HUES64 (cell line): ENCODE measurements around the gene ZNG1A.
A peak's percentile ranks its signal among the peaks of the same experiment; 100 is the strongest.
"Not testable (repeated sequence)": the region's sequence is repeated elsewhere in the genome, so short reads cannot be mapped to it uniquely, and the experiment has no call there.

Experiments used
- H3K27ac ChIP-seq: 2 replicates; pipeline ENCODE4 v1.7.0; 2013; ENCODE audit warnings: low read depth, low read length, inconsistent platforms
- H3K27me3 ChIP-seq: 2 replicates; pipeline ENCODE4 v1.6.1; 2013; ENCODE audit warnings: mild to moderate bottlenecking, low read length; ENCODE audit not compliant: insufficient read depth
- H3K36me3 ChIP-seq: 2 replicates; pipeline ENCODE4 v1.6.1; 2013; ENCODE audit warnings: mild to moderate bottlenecking, low read length; ENCODE audit not compliant: insufficient read depth
- H3K4me1 ChIP-seq: 2 replicates; pipeline ENCODE4 v1.6.1; 2013; ENCODE audit warnings: mild to moderate bottlenecking, low read length, moderate library complexity; ENCODE audit not compliant: insufficient read depth
- H3K4me3 ChIP-seq: 2 replicates; pipeline ENCODE4 v1.5.1; 2013; ENCODE audit warnings: mild to moderate bottlenecking, low read length, moderate library complexity
- H3K9ac ChIP-seq: 2 replicates; pipeline ENCODE4 v1.6.1; 2013; ENCODE audit warnings: mild to moderate bottlenecking, low read depth, low read length
- H3K9me3 ChIP-seq: 2 replicates; pipeline ENCODE4 v1.6.1; 2013; ENCODE audit warnings: low read depth, low read length; ENCODE audit not compliant: insufficient read depth
- WGBS: fragments of 150-250, 120-280 bp; methylation state at CpG from one replicate; pipeline ENCODE4 v1.1.7; 2013; ENCODE audit warnings: missing lambda C conversion rate; 5-methylcytosine and 5-hydroxymethylcytosine counted together

Gene ZNG1A

GRCh38 chr9:215631-216155, 36.8 kb upstream of the ZNG1A start:
- no peaks in the 10 kb centered on the region for H3K9me3 ChIP-seq
- WGBS: 71% methylated on average over 6 of the region's 6 CpGs
- peak overlapping the region; percentile 69 for H3K4me3 ChIP-seq
- peaks cover 55% of the 10 kb centered on the region for H3K27me3 ChIP-seq
- no peak overlapping the region for H3K9ac ChIP-seq
- H3K27ac ChIP-seq: no peak overlapping the region
- no peaks in the 10 kb centered on the region for H3K36me3 ChIP-seq
- peaks cover 9% of the 10 kb centered on the region; the same call in 1 of the 2 replicates for H3K4me1 ChIP-seq

- Histone ChIP-seq H3K4me3 (peak within 1 kb of the TSS; percentile 69), H3K27ac (peak within 1 kb of the TSS; percentile 41; the same call in 1 of the 2 replicates), H3K9ac (peak within 1 kb of the TSS; percentile 69), H3K27me3 (peaks cover 55% of the 10 kb centered on the region), H3K4me1 (peaks cover 9% of the 10 kb centered on the region; the same call in 1 of the 2 replicates), H3K9me3 (no peaks in the 10 kb centered on the region), H3K36me3 (no peaks in the 10 kb centered on the region)
- WGBS: under 1% methylated on average over 103 of the region's 103 CpGs
Measured at GRCh38 chr9:214648-215493, 36.0 kb upstream of the ZNG1A start, which contains the start of gene DOCK8. Gene DOCK8, plus strand, starts transcription at chr9:214865. Its CDS starts 112 bp downstream, at chr9:214977.

GRCh38 chr9:214351-214647, 35.4 kb upstream of the ZNG1A start:
- Histone ChIP-seq H3K9me3 (no peaks in the 10 kb centered on the region), H3K36me3 (no peaks in the 10 kb centered on the region), H3K4me3 (peak overlapping the region; percentile 69), H3K27ac (no peak overlapping the region), H3K27me3 (peaks cover 55% of the 10 kb centered on the region), H3K9ac (peak overlapping the region; percentile 69; the same call in 1 of the 2 replicates), H3K4me1 (peaks cover 9% of the 10 kb centered on the region; the same call in 1 of the 2 replicates)
- WGBS: 8% methylated on average over 14 of the region's 14 CpGs

DNA sequence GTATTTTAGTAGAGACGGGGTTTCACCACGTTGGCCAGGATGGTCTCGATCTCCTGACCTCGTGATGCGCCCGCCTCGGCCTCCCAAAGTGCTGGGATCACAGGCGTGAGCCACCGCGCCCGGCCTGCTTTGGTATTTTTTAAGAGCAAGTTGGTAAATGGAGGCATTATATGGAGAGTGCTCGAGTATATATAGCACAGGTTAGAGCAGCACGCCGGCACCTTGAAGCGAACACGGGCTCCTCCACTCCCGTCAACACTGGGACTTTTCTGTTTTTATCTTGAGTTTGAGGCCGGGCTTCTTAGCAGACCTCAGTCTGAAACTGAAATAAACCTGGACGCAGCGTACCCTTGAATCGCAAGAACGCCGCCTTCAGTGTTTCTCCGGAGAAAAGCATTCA, 35.0 kb upstream of the ZNG1A start:
- H3K36me3 ChIP-seq, H3K9me3 ChIP-seq, H3K27ac ChIP-seq, H3K9ac ChIP-seq, H3K4me1 ChIP-seq: not testable (repeated sequence)
- Histone ChIP-seq H3K27me3 (peaks cover 55% of the 10 kb centered on the region), H3K4me3 (peak overlapping the region; percentile 69; the same call in 1 of the 2 replicates)
- 94% methylated on average over 24 of the region's 24 CpGs for WGBS

DNA sequence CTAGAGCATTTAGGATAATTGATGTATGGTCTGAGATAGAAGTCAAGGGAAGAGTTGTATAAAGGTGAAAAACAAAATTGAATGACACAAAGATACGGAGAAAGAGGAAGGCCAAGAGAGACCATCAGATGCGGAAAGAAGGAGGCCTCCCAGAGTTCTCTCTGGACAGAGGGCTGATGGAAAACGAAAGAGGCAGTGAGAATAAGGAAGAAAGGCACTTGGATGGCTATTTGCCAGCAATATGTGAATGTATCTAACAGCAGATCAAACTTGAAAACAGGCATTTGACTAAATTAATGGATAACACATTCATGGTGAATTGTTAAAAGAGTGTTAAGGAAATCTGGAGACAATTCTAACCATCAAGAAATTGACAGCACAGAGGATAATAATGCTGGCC, 33.4 kb upstream of the ZNG1A start:
- WGBS: 82% methylated on average over 3 of the region's 3 CpGs
- Histone ChIP-seq H3K9me3 (no peaks in the 10 kb centered on the region), H3K9ac (no peak overlapping the region), H3K4me1 (peaks cover 7% of the 10 kb centered on the region; the same call in 1 of the 2 replicates), H3K4me3 (no peak overlapping the region), H3K36me3 (no peaks in the 10 kb centered on the region), H3K27me3 (peaks cover 54% of the 10 kb centered on the region), H3K27ac (no peak overlapping the region)

GRCh38 chr9:211557-211956, 32.7 kb upstream of the ZNG1A start:
- Histone ChIP-seq H3K9me3 (no peaks in the 10 kb centered on the region), H3K27me3 (peaks cover 47% of the 10 kb centered on the region)
- WGBS: 73% methylated on average over 5 of the region's 5 CpGs

GRCh38 chr9:211036-211435, 32.2 kb upstream of the ZNG1A start:
- no peaks in the 10 kb centered on the region for H3K9me3 ChIP-seq
- H3K27ac ChIP-seq: no peak overlapping the region
- no peaks in the 10 kb centered on the region for H3K36me3 ChIP-seq
- 95% methylated on average over 6 of the region's 7 CpGs for WGBS
- H3K9ac ChIP-seq: no peak overlapping the region
- H3K27me3 ChIP-seq: peaks cover 42% of the 10 kb centered on the region
- no peak overlapping the region for H3K4me3 ChIP-seq
- peaks cover 3% of the 10 kb centered on the region; the same call in 1 of the 2 replicates for H3K4me1 ChIP-seq

More at GRCh38 chr9:211557-211956, 32.7 kb upstream of the ZNG1A start:
- Histone ChIP-seq H3K9ac (no peak overlapping the region), H3K4me1 (peaks cover 3% of the 10 kb centered on the region; the same call in 1 of the 2 replicates), H3K36me3 (no peaks in the 10 kb centered on the region), H3K27ac (no peak overlapping the region), H3K4me3 (no peak overlapping the region)

DNA sequence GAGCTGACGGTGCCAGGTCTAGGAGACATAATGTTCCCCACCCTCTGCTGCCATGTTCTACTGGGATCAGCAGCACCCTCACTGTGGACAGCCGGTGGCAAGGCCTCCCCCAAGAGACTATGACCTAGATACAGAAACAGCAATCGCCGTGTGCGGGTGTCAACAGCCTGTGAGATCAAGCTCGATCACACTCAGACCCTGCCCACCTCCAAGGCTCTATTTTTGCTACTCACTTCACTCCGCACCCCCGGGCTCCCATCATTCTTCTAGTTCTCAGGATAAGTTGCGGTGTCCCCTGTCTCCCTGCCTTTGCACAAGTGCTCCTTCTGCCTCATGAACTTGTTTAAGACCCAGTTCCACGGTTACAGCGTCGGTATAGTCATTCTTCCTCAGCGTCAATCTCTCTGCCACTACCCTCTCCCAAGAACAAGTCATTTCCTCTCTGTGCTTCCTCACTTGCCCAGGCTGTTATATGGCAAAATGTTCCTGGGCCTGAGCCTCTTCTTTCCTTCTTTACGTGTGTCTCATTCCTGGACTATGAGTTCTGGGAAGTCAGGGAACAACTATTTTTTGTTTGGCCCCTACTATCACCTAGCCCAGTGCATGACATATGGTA, 30.4 kb upstream of the ZNG1A start:
- Histone ChIP-seq H3K36me3 (no peaks in the 10 kb centered on the region), H3K9ac (no peak overlapping the region), H3K9me3 (no peaks in the 10 kb centered on the region), H3K4me3 (no peak overlapping the region), H3K27me3 (peaks cover 24% of the 10 kb centered on the region), H3K4me1 (no peaks in the 10 kb centered on the region), H3K27ac (no peak overlapping the region)
- 88% methylated on average over 14 of the region's 14 CpGs for WGBS

DNA sequence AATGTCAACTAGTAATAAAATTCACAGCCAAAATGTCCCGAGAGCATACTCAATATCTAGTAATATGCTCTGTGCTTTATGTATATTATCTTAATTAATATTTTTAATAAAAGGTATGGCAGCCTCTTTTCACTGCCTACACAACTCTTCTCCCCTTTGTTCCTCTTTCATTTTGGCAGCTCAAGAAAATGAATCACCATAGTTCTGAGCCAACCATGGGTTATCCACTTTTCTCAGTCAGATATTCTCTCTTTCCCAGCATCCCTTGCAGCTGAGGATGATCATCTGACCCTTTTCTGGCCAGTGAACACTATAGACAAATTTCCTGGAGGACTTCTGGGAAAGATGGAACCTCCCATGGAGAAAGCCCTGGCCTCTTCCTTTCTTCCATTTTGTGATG, 27.6 kb upstream of the ZNG1A start:
- Histone ChIP-seq H3K9me3 (no peaks in the 10 kb centered on the region), H3K36me3 (no peaks in the 10 kb centered on the region), H3K4me1 (no peaks in the 10 kb centered on the region), H3K9ac (no peak overlapping the region), H3K27me3 (no peaks in the 10 kb centered on the region; the same call in 1 of the 2 replicates), H3K27ac (no peak overlapping the region), H3K4me3 (no peak overlapping the region)
- no CpG with 5 or more reads among the region's 1 CpG for whole genome bisulfite sequencing

DNA sequence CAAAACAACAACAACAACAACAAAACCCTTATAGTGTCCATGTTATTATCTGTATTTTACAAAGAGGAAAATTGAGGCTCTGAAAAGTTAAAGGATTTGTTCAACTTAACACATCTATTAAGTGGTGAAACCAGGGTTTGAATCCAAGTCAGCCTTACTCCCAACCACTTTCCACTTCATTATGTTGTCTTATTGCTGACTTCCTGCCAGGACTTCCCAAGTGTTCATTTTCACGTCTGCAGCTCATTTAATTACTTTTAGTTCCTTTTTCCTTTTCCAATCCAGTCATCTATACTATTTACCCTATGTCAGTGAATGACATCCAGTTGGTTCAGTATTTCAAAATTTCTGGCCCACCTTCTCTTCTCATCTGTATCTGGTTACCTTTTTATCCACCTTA, 20.7 kb upstream of the ZNG1A start:
- H3K4me3 ChIP-seq, H3K27me3 ChIP-seq, H3K9ac ChIP-seq, H3K9me3 ChIP-seq, H3K27ac ChIP-seq, H3K4me1 ChIP-seq, H3K36me3 ChIP-seq: not testable (repeated sequence)
- no CpG with 5 or more reads among the region's 1 CpG for WGBS

DNA sequence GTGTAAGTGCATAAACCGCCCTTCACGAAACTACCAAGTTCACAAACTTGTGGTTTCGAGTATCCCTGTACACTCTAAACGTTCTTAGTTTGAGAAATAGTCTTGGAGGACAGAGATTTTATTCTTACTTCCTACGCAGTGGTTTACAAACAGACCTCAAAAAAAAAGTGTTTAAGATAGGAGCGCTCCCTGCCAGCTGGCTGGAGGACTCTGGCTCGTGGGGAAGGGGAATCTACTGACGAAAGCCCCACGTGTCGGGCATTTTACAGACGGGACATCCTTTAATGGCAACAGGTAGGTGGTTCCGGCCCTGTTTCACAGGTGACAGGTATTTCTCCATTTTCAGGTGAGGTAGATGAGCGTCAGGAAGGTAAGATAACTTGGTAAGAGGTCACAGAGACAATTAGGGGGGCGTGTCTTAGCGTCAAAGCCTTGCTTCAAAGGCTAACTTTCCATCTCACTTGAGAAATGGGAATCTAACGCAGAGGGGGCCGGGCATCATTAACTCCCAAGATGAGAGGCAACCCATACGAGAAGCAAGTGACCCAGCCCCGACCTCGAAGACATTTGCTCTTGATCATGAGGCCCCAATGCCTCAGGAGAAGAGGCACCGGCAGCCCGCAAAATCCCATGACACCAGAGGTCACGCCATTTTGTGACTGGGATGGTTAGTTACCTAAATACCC, 573 bp downstream of the ZNG1A start:
- Histone ChIP-seq H3K27ac (peak overlapping the region; percentile 64; the same call in 1 of the 2 replicates), H3K9ac (peak overlapping the region; percentile 65; the same call in 1 of the 2 replicates), H3K4me3 (peak overlapping the region; percentile 70)
- H3K9me3 ChIP-seq, H3K4me1 ChIP-seq, H3K36me3 ChIP-seq, H3K27me3 ChIP-seq: not testable (repeated sequence)
- under 1% methylated on average over 14 of the region's 23 CpGs for WGBS
